Gastroesophageal sphincter (tissue), 4 donors: ENCODE data around the gene CCDC40. TPM values are rescaled to one million over a fixed set of nuclear protein-coding genes. Genes with fewer than 3 reads are reported as not detected.

Experiments used
- ATAC-seq: fragments of 150-250 bp; one replicate; pipeline ENCODE4 v1.9.1; 2016; ENCODE audit warnings: mild to moderate bottlenecking, moderate library complexity
- H3K27ac ChIP-seq, 4 donors: fragments of 200-600 bp; sonication (generic) in 3 of 4; 1 replicate in 3 of 4; 2 replicates in 1 of 4; pipeline ENCODE4 v1.5.1; 2016 to 2019
- H3K27me3 ChIP-seq: fragments of 200-600 bp; sonication (generic); one replicate; pipeline ENCODE4 v1.5.1; 2019
- H3K36me3 ChIP-seq, 2 donors: fragments of 200-600 bp; sonication (generic); one replicate each; pipeline ENCODE4 v1.5.1; 2019; ENCODE audit warnings: control low read depth in 1 of 2
- H3K4me1 ChIP-seq, 3 donors: fragments of 200-600 bp; sonication (generic); 1 replicate in 2 of 3; 2 replicates in 1 of 3; pipeline ENCODE4 v1.5.1; 2016 to 2019; ENCODE audit warnings: control low read depth in 2 of 3
- H3K4me3 ChIP-seq, 2 donors: fragments of 200-600 bp; sonication (generic); one replicate each; pipeline ENCODE4 v1.5.1; 2019; ENCODE audit warnings: mild to moderate bottlenecking in 1 of 2, moderate library complexity in 1 of 2
- H3K9me3 ChIP-seq, 3 donors: fragments of 200-600 bp; sonication (generic); one replicate each; pipeline ENCODE4 v1.5.1; 2017 to 2019; ENCODE audit warnings: control low read depth in 2 of 3
- CTCF ChIP-seq, 4 experiments: fragments of 200-600 bp in 2 of 4; fragments of 450-650 bp in 2 of 4; sonication (generic) in 1 of 4; IDR thresholded peaks; one replicate each; pipeline ENCODE4 v1.5.1; 2017 to 2019; ENCODE audit warnings: antibody characterized with exemption in 4 of 4, mild to moderate bottlenecking in 2 of 4, moderate library complexity in 2 of 4
- EP300 ChIP-seq: sonication (generic); formaldehyde crosslinking; IDR thresholded peaks from one replicate; pipeline ENCODE4 v1.6.1; 2017; ENCODE audit warnings: antibody characterized with exemption, mild to moderate bottlenecking
- POLR2A ChIP-seq, 2 donors: fragments of 450-650 bp; IDR thresholded peaks; one replicate each; pipeline ENCODE4 v1.6.1; 2017; ENCODE audit warnings: antibody characterized with exemption in 2 of 2, mild to moderate bottlenecking in 2 of 2, moderate library complexity in 1 of 2
- POLR2AphosphoS5 ChIP-seq: sonication (generic); formaldehyde crosslinking; IDR thresholded peaks from one replicate; pipeline ENCODE4 v1.6.1; 2017; ENCODE audit warnings: antibody characterized with exemption
- WGBS, 2 donors: methylation state at CpG; one replicate each; pipeline ENCODE4 v1.1.5; 2018; ENCODE audit warnings: low coverage in 1 of 2; 5-methylcytosine and 5-hydroxymethylcytosine counted together
- total RNA-seq, 4 donors: library from RNA; depleted of rRNA; stranded (reverse); fragments of >200 nt; gene quantifications; one replicate each; pipeline ENCODE4 v1.1.0, GENCODE V29; 2016

CCDC40 gene
- total RNA-seq, 4 donors from 2014 or later = 4.3 to 17.3 (median 5.5) TPM

- TF ChIP-seq CTCF (IDR thresholded peaks at IDR 0.05) = no peak
- no peak for TF ChIP-seq EP300
- TF ChIP-seq POLR2AphosphoS5 = no peak
- no peak for TF ChIP-seq POLR2A (IDR thresholded peaks at IDR 0.05)
- ATAC-seq = no peak
- 75 to 100% methylated on average over 1 to 11 of the region's 37 CpGs for WGBS, 2 donors
- peaks cover 0 to 3% of the 10 kb centered on the region in 2 donors for H3K36me3 ChIP-seq
- no peaks in the 10 kb centered on the region for H3K9me3 ChIP-seq
- no peak overlapping the region for H3K4me3 ChIP-seq
- H3K27me3 ChIP-seq = no peaks in the 10 kb centered on the region
- H3K27ac ChIP-seq = no peak overlapping the region
- peaks cover 0 to 1% (median 0%) of the 10 kb centered on the region in 3 donors for H3K4me1 ChIP-seq
Observed at GRCh38 chr17:80095038-80095843, 58.8 kb downstream of the CCDC40 start.

- WGBS, 2 donors = 87% methylated on average over 10 of the region's 16 CpGs; no CpG with 5 or more reads in 1 of the 2 donors
- H3K4me3 ChIP-seq = no peak overlapping the region
- no peak for TF ChIP-seq EP300
- no peak for TF ChIP-seq CTCF (IDR thresholded peaks at IDR 0.05)
- no peaks in the 10 kb centered on the region for H3K9me3 ChIP-seq
- H3K27me3 ChIP-seq = no peaks in the 10 kb centered on the region
- ATAC-seq = no peak
- H3K36me3 ChIP-seq = no peaks in the 10 kb centered on the region
- peaks cover 0 to 9% (median 4%) of the 10 kb centered on the region in 3 donors for H3K4me1 ChIP-seq
- H3K27ac ChIP-seq = no peak overlapping the region
Observed at GRCh38 chr17:80095844-80096475, 59.5 kb downstream of the CCDC40 start.

GRCh38 chr17:80096561-80097021 lies 60.1 kb downstream of the CCDC40 start:
- H3K9me3 ChIP-seq = no peaks in the 10 kb centered on the region
- peaks cover 0 to 11% (median 4%) of the 10 kb centered on the region in 3 donors for H3K4me1 ChIP-seq
- no peak for ATAC-seq
- no peak for TF ChIP-seq CTCF (IDR thresholded peaks at IDR 0.05)
- TF ChIP-seq POLR2A (IDR thresholded peaks at IDR 0.05) = no peak
- TF ChIP-seq POLR2AphosphoS5 = no peak
- no peak for TF ChIP-seq EP300
- no peaks in the 10 kb centered on the region for H3K36me3 ChIP-seq
- 75% methylated on average over 7 of the region's 12 CpGs; no CpG with 5 or more reads in 1 of the 2 donors for WGBS, 2 donors
- no peak overlapping the region for H3K27ac ChIP-seq
- H3K27me3 ChIP-seq = no peaks in the 10 kb centered on the region
- no peak overlapping the region for H3K4me3 ChIP-seq

- Histone ChIP-seq H3K9me3 (no peaks in the 10 kb centered on the region), H3K4me3 (no peak overlapping the region), H3K27ac (no peak overlapping the region), H3K27me3 (no peaks in the 10 kb centered on the region), H3K4me1 (peaks cover 0 to 16% (median 6%) of the 10 kb centered on the region in 3 donors), H3K36me3 (no peaks in the 10 kb centered on the region)
- no CpG with 5 or more reads among the region's 17 CpGs for WGBS, 2 donors
- TF ChIP-seq EP300 = no peak
- TF ChIP-seq POLR2AphosphoS5 = no peak
- TF ChIP-seq POLR2A (IDR thresholded peaks at IDR 0.05) = no peak
- TF ChIP-seq CTCF (IDR thresholded peaks at IDR 0.05) = no peak
- ATAC-seq = no peak
Observed at GRCh38 chr17:80097127-80097621, 60.7 kb downstream of the CCDC40 start.
